Measurements from ENCODE around the gene PSMB7.

PSMB7 gene

GRCh38 chr9:124343533-124344290, 71.5 kb downstream of the PSMB7 start:
- no peak for DNase-seq

GRCh38 chr9:124342776-124343485, 72.3 kb downstream of the PSMB7 start:
- peak; percentile 28 to 39 for DNase-seq

- no peak for DNase-seq
Observed at GRCh38 chr9:124342402-124342775, 72.9 kb downstream of the PSMB7 start.

- DNase-seq: no peak
Observed at GRCh38 chr9:124341455-124342170, 73.6 kb downstream of the PSMB7 start.

- DNase-seq: no peak
Observed at GRCh38 chr9:124340219-124341069, 74.8 kb downstream of the PSMB7 start.

- no peak for DNase-seq
Observed at GRCh38 chr9:124339603-124340146, 75.6 kb downstream of the PSMB7 start.

GRCh38 chr9:124337562-124337961, 77.7 kb downstream of the PSMB7 start:
- no peak for DNase-seq

GRCh38 chr9:124335320-124335707, 79.9 kb downstream of the PSMB7 start:
- no peak for DNase-seq

- no peak for DNase-seq
Observed at GRCh38 chr9:124334568-124335319, 80.5 kb downstream of the PSMB7 start.

- no peak for DNase-seq
Observed at GRCh38 chr9:124333203-124333579, 82.1 kb downstream of the PSMB7 start.

- no peak for DNase-seq
Observed at GRCh38 chr9:124332361-124333202, 82.7 kb downstream of the PSMB7 start.

- no peak for DNase-seq
Observed at GRCh38 chr9:124331580-124331979, 83.7 kb downstream of the PSMB7 start.

GRCh38 chr9:124330011-124330697, 85.1 kb downstream of the PSMB7 start:
- no peak for DNase-seq

GRCh38 chr9:124329206-124329792, 85.9 kb downstream of the PSMB7 start:
- no peak for DNase-seq

- DNase-seq: no peak
Observed at GRCh38 chr9:124328285-124328684, 87.0 kb downstream of the PSMB7 start.

GRCh38 chr9:124327491-124327890, 87.8 kb downstream of the PSMB7 start:
- no peak for DNase-seq

- no peak for DNase-seq
Observed at GRCh38 chr9:124326378-124326777, 88.9 kb downstream of the PSMB7 start.

- no peak for DNase-seq
Observed at GRCh38 chr9:124325816-124326215, 89.4 kb downstream of the PSMB7 start.

GRCh38 chr9:124323904-124324303, 91.3 kb downstream of the PSMB7 start:
- DNase-seq: no peak
